Heart left ventricle (tissue), 16 donors: Measurements from ENCODE around the gene NFIA. TPM values are rescaled to one million over a fixed set of nuclear protein-coding genes. Genes with fewer than 3 reads are reported as not detected.

Experiments used
- ATAC-seq, 4 donors: fragments of 200-7000 bp; cut with Tn5 transposase; one replicate each; pipeline ENCODE4 v1.9.1; 2020 to 2022; ENCODE audit warnings: moderate library complexity in 4 of 4, mild to moderate bottlenecking in 3 of 4, moderate number of reproducible peaks in 1 of 4
- DNase-seq, 5 donors: peaks; one replicate each; pipeline ENCODE4 v3.0.0-alpha.2; 2020
- H3K27ac ChIP-seq, 12 donors: fragments of 200-600 bp; sonication (generic) in 4 of 12; one replicate each; pipeline versions ENCODE4 v1.5.0 to v1.8.0; 2016 to 2022; ENCODE audit warnings: mild to moderate bottlenecking in 2 of 12
- H3K27me3 ChIP-seq, 9 donors: fragments of 200-600 bp; sonication (generic) in 2 of 9; one replicate each; pipeline versions ENCODE4 v1.5.1 to v1.8.0; 2016 to 2022; ENCODE audit warnings: mild to moderate bottlenecking in 3 of 9
- H3K36me3 ChIP-seq, 9 donors: fragments of 200-600 bp; sonication (generic) in 2 of 9; one replicate each; pipeline versions ENCODE4 v1.5.0 to v1.8.0; 2018 to 2022; ENCODE audit warnings: mild to moderate bottlenecking in 2 of 9
- H3K4me1 ChIP-seq, 12 donors: fragments of 200-600 bp; sonication (generic) in 4 of 12; one replicate each; pipeline versions ENCODE4 v1.5.0 to v1.8.0; 2016 to 2022; ENCODE audit warnings: mild to moderate bottlenecking in 3 of 12
- H3K4me3 ChIP-seq, 12 donors: fragments of 200-600 bp; sonication (generic) in 4 of 12; one replicate each; pipeline versions ENCODE4 v1.5.0 to v1.8.0; 2017 to 2022; ENCODE audit warnings: mild to moderate bottlenecking in 9 of 12, moderate library complexity in 4 of 12
- H3K9me3 ChIP-seq, 12 donors: fragments of 200-600 bp; sonication (generic) in 4 of 12; one replicate each; pipeline versions ENCODE4 v1.5.0 to v1.8.0; 2016 to 2022; ENCODE audit warnings: mild to moderate bottlenecking in 1 of 12
- CTCF ChIP-seq, 12 donors: fragments of 200-600 bp; sonication (generic) in 4 of 12; IDR thresholded peaks; one replicate each; pipeline versions ENCODE4 v1.5.0 to v1.8.0; 2018 to 2022; ENCODE audit warnings: antibody characterized with exemption in 12 of 12, mild to moderate bottlenecking in 5 of 12
- POLR2A ChIP-seq, 2 donors: fragments of 450-650 bp; IDR thresholded peaks; one replicate each; pipeline ENCODE4 v1.6.1; 2017; ENCODE audit warnings: antibody characterized with exemption in 2 of 2, mild to moderate bottlenecking in 2 of 2, moderate library complexity in 2 of 2
- WGBS, 4 donors: extraction: QIAGEN DNeasy Blood & Tissue Kit in 2 of 4; methylation state at CpG; one replicate each; pipeline versions ENCODE4 v1.1.5 to v1.1.7; 2013 to 2018; 5-methylcytosine and 5-hydroxymethylcytosine counted together
- intact Hi-C, 10 donors: fragments of 100-400 bp; cut with DNase I; formaldehyde crosslinking; loops; one replicate each; pipeline versions ENCODE4 v1.11.1 to v1.14.2; 2022
- polyA plus RNA-seq, 2 donors: library from polyadenylated mRNA; stranded (reverse); fragments of 200-250 nt; gene quantifications; one replicate each; pipeline ENCODE4 v1.2.3, GENCODE V29; 2013
- total RNA-seq, 9 donors: library from RNA; depleted of rRNA in 2 of 9; stranded (reverse); fragments of >200 nt in 2 of 9; fragmentation: NEBNext Ultra II Directional in 3 of 9; extraction: Animal tissue kit (Norgen Biotek cat#: 25700) in 3 of 9; gene quantifications; one replicate each; pipeline versions ENCODE4 v1.1.0 to v1.2.4, GENCODE V29; 2016 to 2023
- donor health status: ischemic (EF 13 %, LVEDD 7.1; RV severe dilation, severe dysfunction).
- donor health status: healthy with polysubstance abuse.
- donor health status: DM: no; HTN: yes; CAD: no.
- donor health status: DM: no; HTN: no; CAD: no.
- donor health status: ischemic (EF 25% LVEDD 6.9; RV normal size, moderate dysfunction).
- donor health status: ischemic (EF 25% LVEDD 5.7; RV mildly dilated, moderate dysfunction).
- donor health status: healthy.
- donor health status: DM: yes; HTN: yes; CAD: no.
- donor health status: ischemic (EF 35%, LVEDD 5.7; RV mildly dilated, moderate dysfunction).
- donor health status: nonischemic (EF 11% LVEDD 7.7; RV severe dilation, severe dysfunction).
- donor health status: DM: yes; HTN: yes; CAD: no.
- donor health status: PGD.
- donor health status: ischemic (EF 29% LVEDD 5.4; RV normal size, mild dysfunction).
- donor health status: nonischemic (EF 23%, LVEDD 6.1; RV moderate dilation, normal function).

The NFIA gene
- total and polyA plus RNA-seq, 11 donors = 12.7 to 121 (median 96.5) TPM

GRCh38 chr1:61290525-61290924 is 208.2 kb downstream of the NFIA start:
- H3K4me3 ChIP-seq = no peak overlapping the region
- no peaks in the 10 kb centered on the region for H3K27me3 ChIP-seq
- no peak for DNase-seq
- H3K36me3 ChIP-seq = no peaks in the 10 kb centered on the region
- no peak overlapping the region for H3K27ac ChIP-seq
- 30 to 38% (median 35%) methylated on average over 3 of the region's 3 CpGs for WGBS, 4 donors
- H3K9me3 ChIP-seq = no peaks in the 10 kb centered on the region
- TF ChIP-seq POLR2A (IDR thresholded peaks at IDR 0.05) (no peak), CTCF (IDR thresholded peaks at IDR 0.05) (no peak)
- intact Hi-C loops = no loop called here
- H3K4me1 ChIP-seq = peaks cover 0 to 56% (median 23%) of the 10 kb centered on the region in 12 donors
- no peak for ATAC-seq

GRCh38 chr1:61293197-61293596 is 210.8 kb downstream of the NFIA start:
- ATAC-seq = no peak
- no peak for DNase-seq
- Histone ChIP-seq H3K27ac (no peak overlapping the region), H3K36me3 (no peaks in the 10 kb centered on the region), H3K27me3 (no peaks in the 10 kb centered on the region), H3K4me1 (peaks cover 0 to 39% (median 13%) of the 10 kb centered on the region in 12 donors), H3K4me3 (no peak overlapping the region), H3K9me3 (no peaks in the 10 kb centered on the region)
- intact Hi-C loops = no loop called here
- 56 to 68% (median 62%) methylated on average over 2 of the region's 2 CpGs for WGBS, 4 donors
- TF ChIP-seq CTCF (IDR thresholded peaks at IDR 0.05) (no peak), POLR2A (IDR thresholded peaks at IDR 0.05) (no peak)

GRCh38 chr1:61293986-61294504 is 211.7 kb downstream of the NFIA start:
- Histone ChIP-seq H3K27me3 (no peaks in the 10 kb centered on the region), H3K9me3 (no peaks in the 10 kb centered on the region), H3K4me3 (no peak overlapping the region), H3K36me3 (no peaks in the 10 kb centered on the region), H3K4me1 (peaks cover 0 to 45% (median 18%) of the 10 kb centered on the region in 12 donors), H3K27ac (no peak overlapping the region)
- ATAC-seq (no peak), DNase-seq (no peak)
- no peak for TF ChIP-seq CTCF (IDR thresholded peaks at IDR 0.05)
- 85 to 93% (median 87%) methylated on average over 2 of the region's 2 CpGs for WGBS, 4 donors
- intact Hi-C loops = no loop called here

- Histone ChIP-seq H3K27me3 (no peaks in the 10 kb centered on the region), H3K36me3 (no peaks in the 10 kb centered on the region), H3K9me3 (no peaks in the 10 kb centered on the region), H3K4me1 (peaks cover 0 to 44% (median 24%) of the 10 kb centered on the region in 12 donors), H3K4me3 (no peak overlapping the region), H3K27ac (no peak overlapping the region)
- 92 to 100% (median 96%) methylated on average over 5 of the region's 5 CpGs for WGBS, 4 donors
- ATAC-seq (no peak), DNase-seq (no peak)
- intact Hi-C loops = no loop called here
- TF ChIP-seq CTCF (IDR thresholded peaks at IDR 0.05) (no peak), POLR2A (IDR thresholded peaks at IDR 0.05) (no peak)
These were observed 212.6 kb downstream of the NFIA start for GRCh38 chr1:61294930-61295329.
